Measurements from ENCODE around the gene KNL1. TPM values are rescaled to one million over a fixed set of nuclear protein-coding genes. Genes with fewer than 3 reads are reported as not detected.
"Not testable (repeated sequence)": the region's sequence is repeated elsewhere in the genome, so short reads cannot be mapped to it uniquely, and the experiment has no call there.

The KNL1 gene
- total and polyA plus RNA-seq, 3 experiments from 2014 or later: 0.03 to 19.5 (median 19.2) TPM

- Histone ChIP-seq H3K36me3 (ENCODE audit: insufficient read depth, low read length) (peaks cover 17% of the 10 kb centered on the region), H3K9me3 (ENCODE audit: low read length) (no peaks in the 10 kb centered on the region), H3K4me3 (ENCODE audit: low read length) (peak within 1 kb of the TSS; percentile 97), H3K27me3 (ENCODE audit: insufficient read depth, low read length, poor library complexity, severe bottlenecking) (no peaks in the 10 kb centered on the region), H3K27ac (ENCODE audit: low read depth, low read length) (peak within 1 kb of the TSS; percentile 99), H3K4me1 (ENCODE audit: insufficient read depth, low read length) (peaks cover 24% of the 10 kb centered on the region)
- H3K4me3 Mint-ChIP-seq: peak within 1 kb of the TSS; percentile 94 to 98 (median 98)
- H3K4me1 Mint-ChIP-seq: peaks cover 35 to 66% (median 36%) of the 10 kb centered on the region in 3 donors
- DNase-seq: peak; percentile 87 to 94 (median 88)
- ChIA-PET CTCF (interaction anchor here (0.8 to 2.0 kb wide), 4 partner anchors 10 to 325 kb away, joined by 3 to 10 read pairs (median 4); partner anchors contain the start of gene VPS18), POLR2A (interaction anchor here (1.2 to 1.6 kb wide), 4 partner anchors 21 to 325 kb away, joined by 3 to 15 read pairs (median 8); partner anchors contain the start of genes DNAJC17, RAD51 and VPS18)
- peaks cover 0 to 43% (median 5%) of the 10 kb centered on the region in 3 donors for H3K36me3 Mint-ChIP-seq
- peaks cover 0 to 5% of the 10 kb centered on the region in 2 donors for H3K27me3 Mint-ChIP-seq
- H3K27ac Mint-ChIP-seq: peak within 1 kb of the TSS; percentile 98 to 100 (median 99)
- H3K9me3 Mint-ChIP-seq: no peaks in the 10 kb centered on the region
Observed at GRCh38 chr15:40569129-40569953, 24.7 kb upstream of the KNL1 start, which contains the start of gene RPUSD2. RPUSD2 (plus strand) TSS chr15:40569299; CDS start chr15:40569338, 39 bp downstream.

DNA sequence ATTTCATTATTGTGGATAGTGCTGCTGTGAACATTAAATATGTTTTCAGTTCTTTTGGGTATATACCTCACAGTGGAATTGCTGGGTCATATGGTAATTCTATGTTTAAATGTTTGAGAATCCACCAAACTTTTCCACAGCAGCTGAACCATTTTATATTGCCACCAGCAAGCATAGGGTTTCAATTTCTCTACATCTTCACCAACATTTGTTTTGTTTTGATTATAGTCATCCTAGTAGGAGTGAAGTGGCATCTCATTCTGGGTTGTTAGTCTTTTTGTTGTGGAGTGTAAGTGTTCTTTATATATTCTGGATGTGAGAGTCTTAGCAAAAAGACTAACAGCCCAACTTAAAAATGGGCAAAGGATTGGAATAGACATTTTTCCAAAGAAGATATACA is 18.9 kb upstream of the KNL1 start:
- Mint-ChIP-seq H3K4me3 (no peak overlapping the region), H3K27me3 (no peaks in the 10 kb centered on the region), H3K4me1 (peaks cover 11 to 32% (median 24%) of the 10 kb centered on the region in 3 donors), H3K9me3 (no peaks in the 10 kb centered on the region), H3K27ac (peak overlapping the region in 3 of 8 donors; percentile 29 to 75 (median 63)), H3K36me3 (peaks cover 0 to 45% (median 9%) of the 10 kb centered on the region in 3 donors)
- CTCF ChIA-PET: no interaction called here
- Histone ChIP-seq H3K36me3 (ENCODE audit: insufficient read depth, low read length) (peaks cover 19% of the 10 kb centered on the region), H3K4me1 (ENCODE audit: insufficient read depth, low read length) (peaks cover 7% of the 10 kb centered on the region), H3K9me3 (ENCODE audit: low read length) (no peaks in the 10 kb centered on the region), H3K4me3 (ENCODE audit: low read length) (no peak overlapping the region), H3K27me3 (ENCODE audit: insufficient read depth, low read length, poor library complexity, severe bottlenecking) (no peaks in the 10 kb centered on the region), H3K27ac (ENCODE audit: low read depth, low read length) (no peak overlapping the region)
- POLR2A ChIA-PET: no interaction called here
- DNase-seq: no peak

GRCh38 chr15:40576914-40577313 is 17.1 kb upstream of the KNL1 start:
- peaks cover 2 to 16% (median 12%) of the 10 kb centered on the region in 3 donors for H3K4me1 Mint-ChIP-seq
- DNase-seq; H3K9me3 ChIP-seq (ENCODE audit: low read length); H3K27ac ChIP-seq (ENCODE audit: low read depth, low read length); H3K4me3 Mint-ChIP-seq; H3K27me3 Mint-ChIP-seq; H3K9me3 Mint-ChIP-seq; H3K4me3 ChIP-seq (ENCODE audit: low read length); POLR2A ChIA-PET; H3K4me1 ChIP-seq (ENCODE audit: insufficient read depth, low read length); H3K27me3 ChIP-seq (ENCODE audit: insufficient read depth, low read length, poor library complexity, severe bottlenecking): not testable (repeated sequence)
- CTCF ChIA-PET: interaction anchor here (0.6 to 1.0 kb wide), 2 partner anchors 13 to 392 kb away, joined by 3 read pairs; no protein-coding TSS in a partner anchor
- peaks cover 0 to 35% (median 8%) of the 10 kb centered on the region in 3 donors for H3K36me3 Mint-ChIP-seq
- H3K36me3 ChIP-seq (ENCODE audit: insufficient read depth, low read length): peaks cover 14% of the 10 kb centered on the region
- peak overlapping the region in 2 of 8 donors; percentile 41 to 43 for H3K27ac Mint-ChIP-seq

GRCh38 chr15:40578892-40579291 is 15.2 kb upstream of the KNL1 start:
- Mint-ChIP-seq H3K4me3 (no peak overlapping the region), H3K27me3 (no peaks in the 10 kb centered on the region), H3K36me3 (peaks cover 0 to 20% (median 5%) of the 10 kb centered on the region in 3 donors), H3K4me1 (peaks cover 0 to 12% (median 3%) of the 10 kb centered on the region in 3 donors), H3K9me3 (no peaks in the 10 kb centered on the region), H3K27ac (no peak overlapping the region)
- DNase-seq: no peak
- ChIA-PET POLR2A (no interaction called here), CTCF (no interaction called here)
- Histone ChIP-seq H3K36me3 (ENCODE audit: insufficient read depth, low read length) (peaks cover 6% of the 10 kb centered on the region), H3K4me1 (ENCODE audit: insufficient read depth, low read length) (no peaks in the 10 kb centered on the region), H3K27ac (ENCODE audit: low read depth, low read length) (no peak overlapping the region), H3K27me3 (ENCODE audit: insufficient read depth, low read length, poor library complexity, severe bottlenecking) (no peaks in the 10 kb centered on the region), H3K9me3 (ENCODE audit: low read length) (no peaks in the 10 kb centered on the region), H3K4me3 (ENCODE audit: low read length) (no peak overlapping the region)

- H3K27me3 ChIP-seq (ENCODE audit: insufficient read depth, low read length, poor library complexity, severe bottlenecking); H3K9me3 ChIP-seq (ENCODE audit: low read length); H3K4me3 ChIP-seq (ENCODE audit: low read length); H3K9me3 Mint-ChIP-seq; H3K4me3 Mint-ChIP-seq; POLR2A ChIA-PET; H3K27ac Mint-ChIP-seq; CTCF ChIA-PET; H3K27ac ChIP-seq (ENCODE audit: low read depth, low read length); DNase-seq; H3K36me3 Mint-ChIP-seq; H3K27me3 Mint-ChIP-seq; H3K4me1 Mint-ChIP-seq; H3K4me1 ChIP-seq (ENCODE audit: insufficient read depth, low read length); H3K36me3 ChIP-seq (ENCODE audit: insufficient read depth, low read length): not testable (repeated sequence)
Observed at GRCh38 chr15:40581796-40582195, 12.3 kb upstream of the KNL1 start.

GRCh38 chr15:40582726-40583246 is 11.3 kb upstream of the KNL1 start:
- H3K4me3 ChIP-seq (ENCODE audit: low read length): no peak overlapping the region
- H3K4me3 Mint-ChIP-seq: peak overlapping the region in 4 of 7 donors; percentile 17 to 72 (median 26)
- peak overlapping the region in 1 of 8 donors; percentile 23 for H3K27ac Mint-ChIP-seq

GRCh38 chr15:40584191-40584590 is 9.9 kb upstream of the KNL1 start:
- H3K4me3 Mint-ChIP-seq: no peak overlapping the region
- no peaks in the 10 kb centered on the region for H3K4me1 Mint-ChIP-seq
- POLR2A ChIA-PET: no interaction called here
- H3K27me3 ChIP-seq (ENCODE audit: insufficient read depth, low read length, poor library complexity, severe bottlenecking): no peaks in the 10 kb centered on the region
- peaks cover 2 to 10% of the 10 kb centered on the region in 2 donors for H3K27me3 Mint-ChIP-seq
- H3K4me3 ChIP-seq (ENCODE audit: low read length): no peak overlapping the region
- peaks cover 0 to 2% (median 0%) of the 10 kb centered on the region in 3 donors for H3K36me3 Mint-ChIP-seq
- no peak for DNase-seq
- H3K27ac ChIP-seq (ENCODE audit: low read depth, low read length): no peak overlapping the region
- no peaks in the 10 kb centered on the region for H3K9me3 ChIP-seq (ENCODE audit: low read length)
- no peaks in the 10 kb centered on the region for H3K4me1 ChIP-seq (ENCODE audit: insufficient read depth, low read length)
- no peaks in the 10 kb centered on the region for H3K36me3 ChIP-seq (ENCODE audit: insufficient read depth, low read length)
- CTCF ChIA-PET: no interaction called here
- H3K9me3 Mint-ChIP-seq: no peaks in the 10 kb centered on the region
- H3K27ac Mint-ChIP-seq: no peak overlapping the region

More at GRCh38 chr15:40582726-40583246, 11.3 kb upstream of the KNL1 start:
- H3K9me3 ChIP-seq (ENCODE audit: low read length): no peaks in the 10 kb centered on the region
- no peaks in the 10 kb centered on the region for H3K36me3 ChIP-seq (ENCODE audit: insufficient read depth, low read length)
- H3K9me3 Mint-ChIP-seq: no peaks in the 10 kb centered on the region
- ChIA-PET POLR2A (interaction anchor here (0.7 kb wide), 1 partner anchor 11 kb away, joined by 3 read pairs; no protein-coding TSS in a partner anchor), CTCF (no interaction called here)
- no peaks in the 10 kb centered on the region for H3K27me3 ChIP-seq (ENCODE audit: insufficient read depth, low read length, poor library complexity, severe bottlenecking)
- H3K4me1 ChIP-seq (ENCODE audit: insufficient read depth, low read length): no peaks in the 10 kb centered on the region
- peaks cover 2 to 7% of the 10 kb centered on the region in 2 donors for H3K27me3 Mint-ChIP-seq
- H3K27ac ChIP-seq (ENCODE audit: low read depth, low read length): peak overlapping the region; percentile 12
- DNase-seq: no peak
- no peaks in the 10 kb centered on the region for H3K4me1 Mint-ChIP-seq
- no peaks in the 10 kb centered on the region for H3K36me3 Mint-ChIP-seq

DNA sequence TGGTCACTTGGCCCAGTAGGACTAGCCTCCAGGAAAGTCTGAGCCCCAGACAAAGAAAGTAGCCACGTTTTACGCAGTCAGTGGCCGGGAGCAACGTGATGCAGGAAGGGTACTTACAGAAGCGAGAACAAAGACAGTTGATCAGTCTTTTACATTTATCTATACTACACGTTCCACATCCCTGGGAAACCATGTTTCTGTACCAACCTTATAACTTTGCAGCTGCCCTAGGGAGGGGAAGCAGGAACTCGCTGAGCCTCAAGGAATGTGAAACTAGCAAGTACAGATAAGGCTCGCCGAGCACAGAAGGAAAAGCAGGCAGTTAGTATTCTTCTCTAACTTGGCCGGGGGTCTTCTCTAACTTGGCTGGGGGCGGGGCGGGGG is 3.4 kb upstream of the KNL1 start:
- peak overlapping the region in 3 of 8 donors; percentile 58 to 88 (median 61) for H3K27ac Mint-ChIP-seq
- peak overlapping the region; percentile 55 to 93 (median 85) for H3K4me3 Mint-ChIP-seq
- Histone ChIP-seq H3K27ac (ENCODE audit: low read depth, low read length) (no peak overlapping the region), H3K9me3 (ENCODE audit: low read length) (no peaks in the 10 kb centered on the region), H3K4me1 (ENCODE audit: insufficient read depth, low read length) (peaks cover 8% of the 10 kb centered on the region), H3K36me3 (ENCODE audit: insufficient read depth, low read length) (no peaks in the 10 kb centered on the region), H3K27me3 (ENCODE audit: insufficient read depth, low read length, poor library complexity, severe bottlenecking) (no peaks in the 10 kb centered on the region), H3K4me3 (ENCODE audit: low read length) (no peak overlapping the region)
- ChIA-PET POLR2A (interaction anchor here (1.0 to 1.5 kb wide), 3 partner anchors 21 to 104 kb away, joined by 4 to 15 read pairs (median 4); partner anchors contain the start of genes RAD51 and RPUSD2), CTCF (interaction anchor here (1.7 to 2.9 kb wide), 7 partner anchors 11 to 191 kb away, joined by 3 to 20 read pairs (median 7); partner anchors contain the start of gene CCDC32)
- H3K27me3 Mint-ChIP-seq: peaks cover 2 to 11% of the 10 kb centered on the region in 2 donors
- H3K36me3 Mint-ChIP-seq: peaks cover 0 to 9% (median 3%) of the 10 kb centered on the region in 3 donors
- DNase-seq: no peak
- H3K4me1 Mint-ChIP-seq: peaks cover 33 to 41% (median 37%) of the 10 kb centered on the region in 3 donors
- H3K9me3 Mint-ChIP-seq: no peaks in the 10 kb centered on the region

Data from CD8-positive, alpha-beta memory T cell (primary cell).